ENCODE results near the gene EME1.

GRCh38 chr17:50375858-50376538 is 3.0 kb downstream of the EME1 start:
- TF ChIP-seq CTCF (IDR thresholded peaks at IDR 0.05) (no peak), POLR2AphosphoS5 (IDR thresholded peaks at IDR 0.05) (no peak)
